Measurements from ENCODE around the gene LDB3. TPM values are rescaled to one million over a fixed set of nuclear protein-coding genes. Genes with fewer than 3 reads are reported as not detected.
A peak's percentile ranks its signal among the peaks of the same experiment; 100 is the strongest.

The LDB3 gene
- total RNA-seq, 1 donor from 2014 or later: 92.0 TPM

DNA sequence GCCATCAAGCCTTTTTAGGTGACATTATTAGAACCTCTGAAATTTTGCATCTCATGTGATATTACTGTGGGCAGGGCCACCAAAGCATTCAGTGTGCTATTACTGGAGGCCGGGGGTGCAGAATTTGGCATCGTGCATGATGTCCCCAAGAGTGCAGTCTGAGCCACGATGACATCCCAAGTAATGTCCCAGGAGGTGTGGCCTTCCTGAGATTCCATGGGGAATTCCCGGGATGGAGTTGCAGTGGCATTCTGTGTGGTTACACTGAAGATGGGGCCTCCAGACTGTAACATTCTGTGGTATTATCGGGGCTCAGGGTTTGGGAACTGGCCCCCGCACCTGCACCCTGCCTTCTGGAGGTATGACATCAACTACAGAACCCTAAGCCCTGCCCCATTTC, 9.1 kb downstream of the LDB3 start:
- DNase-seq: no peak
- Mint-ChIP-seq H3K4me3 (ENCODE audit: unreplicated experiment) (peak overlapping the region; percentile 3), H3K27me3 (ENCODE audit: unreplicated experiment) (peaks cover 20% of the 10 kb centered on the region), H3K4me1 (ENCODE audit: low read depth, unreplicated experiment) (peaks cover 51% of the 10 kb centered on the region), H3K36me3 (ENCODE audit: unreplicated experiment) (no peaks in the 10 kb centered on the region), H3K9me3 (ENCODE audit: unreplicated experiment) (peaks cover 17% of the 10 kb centered on the region), H3K27ac (ENCODE audit: unreplicated experiment) (no peak overlapping the region)
- TF ChIP-seq, protein P1, sequence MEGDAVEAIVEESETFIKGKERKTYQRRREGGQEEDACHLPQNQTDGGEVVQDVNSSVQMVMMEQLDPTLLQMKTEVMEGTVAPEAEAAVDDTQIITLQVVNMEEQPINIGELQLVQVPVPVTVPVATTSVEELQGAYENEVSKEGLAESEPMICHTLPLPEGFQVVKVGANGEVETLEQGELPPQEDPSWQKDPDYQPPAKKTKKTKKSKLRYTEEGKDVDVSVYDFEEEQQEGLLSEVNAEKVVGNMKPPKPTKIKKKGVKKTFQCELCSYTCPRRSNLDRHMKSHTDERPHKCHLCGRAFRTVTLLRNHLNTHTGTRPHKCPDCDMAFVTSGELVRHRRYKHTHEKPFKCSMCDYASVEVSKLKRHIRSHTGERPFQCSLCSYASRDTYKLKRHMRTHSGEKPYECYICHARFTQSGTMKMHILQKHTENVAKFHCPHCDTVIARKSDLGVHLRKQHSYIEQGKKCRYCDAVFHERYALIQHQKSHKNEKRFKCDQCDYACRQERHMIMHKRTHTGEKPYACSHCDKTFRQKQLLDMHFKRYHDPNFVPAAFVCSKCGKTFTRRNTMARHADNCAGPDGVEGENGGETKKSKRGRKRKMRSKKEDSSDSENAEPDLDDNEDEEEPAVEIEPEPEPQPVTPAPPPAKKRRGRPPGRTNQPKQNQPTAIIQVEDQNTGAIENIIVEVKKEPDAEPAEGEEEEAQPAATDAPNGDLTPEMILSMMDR (IDR thresholded peaks at IDR 0.05; ENCODE audit: partially characterized antibody, unreplicated experiment): no peak

GRCh38 chr10:86678999-86679792, 10.9 kb downstream of the LDB3 start:
- Mint-ChIP-seq H3K36me3 (ENCODE audit: unreplicated experiment) (no peaks in the 10 kb centered on the region), H3K27me3 (ENCODE audit: unreplicated experiment) (peaks cover 11% of the 10 kb centered on the region), H3K4me1 (ENCODE audit: low read depth, unreplicated experiment) (peaks cover 44% of the 10 kb centered on the region), H3K9me3 (ENCODE audit: unreplicated experiment) (peaks cover 6% of the 10 kb centered on the region), H3K4me3 (ENCODE audit: unreplicated experiment) (peak overlapping the region; percentile 47), H3K27ac (ENCODE audit: unreplicated experiment) (peak overlapping the region; percentile 85)
- TF ChIP-seq, protein P1 (IDR thresholded peaks at IDR 0.05; ENCODE audit: partially characterized antibody, unreplicated experiment): no peak
- DNase-seq: no peak

DNA sequence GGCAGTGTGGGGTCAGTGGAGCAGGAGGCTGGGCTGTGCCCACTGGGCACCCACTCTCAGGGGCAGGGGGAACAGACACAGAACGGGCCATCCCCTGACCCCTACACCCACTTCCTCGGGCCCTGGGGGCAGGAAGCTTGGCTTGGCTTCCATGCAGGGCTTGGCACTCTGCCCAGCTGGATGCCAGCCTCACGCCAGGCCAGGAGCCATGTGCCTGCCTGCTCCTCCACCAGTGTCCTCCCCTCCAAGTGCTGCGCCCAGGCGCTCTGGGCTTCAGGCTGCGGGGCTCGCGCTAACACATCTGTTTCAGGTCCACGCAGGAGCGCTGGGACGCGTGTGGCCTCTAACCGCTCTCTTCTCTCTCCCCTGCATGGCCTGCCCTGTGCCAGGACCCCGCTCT, 12.7 kb downstream of the LDB3 start:
- Mint-ChIP-seq H3K36me3 (ENCODE audit: unreplicated experiment) (no peaks in the 10 kb centered on the region), H3K4me1 (ENCODE audit: low read depth, unreplicated experiment) (peaks cover 38% of the 10 kb centered on the region), H3K4me3 (ENCODE audit: unreplicated experiment) (no peak overlapping the region), H3K27ac (ENCODE audit: unreplicated experiment) (no peak overlapping the region), H3K9me3 (ENCODE audit: unreplicated experiment) (peaks cover 2% of the 10 kb centered on the region), H3K27me3 (ENCODE audit: unreplicated experiment) (peaks cover 4% of the 10 kb centered on the region)
- TF ChIP-seq, protein P1 (IDR thresholded peaks at IDR 0.05; ENCODE audit: partially characterized antibody, unreplicated experiment): no peak
- DNase-seq: no peak

GRCh38 chr10:86681722-86682386, 13.5 kb downstream of the LDB3 start:
- TF ChIP-seq, protein P1 (IDR thresholded peaks at IDR 0.05; ENCODE audit: partially characterized antibody, unreplicated experiment): no peak
- peaks cover 2% of the 10 kb centered on the region for H3K9me3 Mint-ChIP-seq (ENCODE audit: unreplicated experiment)
- H3K4me1 Mint-ChIP-seq (ENCODE audit: low read depth, unreplicated experiment): peaks cover 37% of the 10 kb centered on the region
- no peak for DNase-seq
- H3K4me3 Mint-ChIP-seq (ENCODE audit: unreplicated experiment): no peak overlapping the region
- H3K27me3 Mint-ChIP-seq (ENCODE audit: unreplicated experiment): peaks cover 5% of the 10 kb centered on the region
- no peaks in the 10 kb centered on the region for H3K36me3 Mint-ChIP-seq (ENCODE audit: unreplicated experiment)
- no peak overlapping the region for H3K27ac Mint-ChIP-seq (ENCODE audit: unreplicated experiment)

DNA sequence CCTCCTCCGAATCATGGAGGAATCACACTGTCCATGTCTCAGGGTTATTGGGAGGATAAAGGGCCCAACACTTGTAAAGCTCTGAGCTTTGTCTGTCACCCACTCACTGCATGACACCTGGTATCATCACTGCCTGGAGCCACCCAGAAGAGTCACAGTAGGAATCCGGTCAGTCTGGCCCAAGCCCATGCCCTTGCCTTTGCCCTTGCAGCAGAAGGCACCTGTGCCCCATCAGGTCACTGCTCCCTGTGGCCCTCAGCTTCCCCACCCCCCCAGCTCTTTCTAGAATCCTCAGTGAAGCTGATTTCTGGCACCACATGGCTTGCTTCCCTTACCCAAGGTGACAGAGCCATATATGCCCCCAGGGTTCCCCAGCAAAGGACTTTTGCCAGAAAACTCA, 14.4 kb downstream of the LDB3 start:
- H3K9me3 Mint-ChIP-seq (ENCODE audit: unreplicated experiment): peaks cover 2% of the 10 kb centered on the region
- H3K27ac Mint-ChIP-seq (ENCODE audit: unreplicated experiment): no peak overlapping the region
- no peaks in the 10 kb centered on the region for H3K36me3 Mint-ChIP-seq (ENCODE audit: unreplicated experiment)
- peaks cover 6% of the 10 kb centered on the region for H3K27me3 Mint-ChIP-seq (ENCODE audit: unreplicated experiment)
- TF ChIP-seq, protein P1 (IDR thresholded peaks at IDR 0.05; ENCODE audit: partially characterized antibody, unreplicated experiment): no peak
- peaks cover 38% of the 10 kb centered on the region for H3K4me1 Mint-ChIP-seq (ENCODE audit: low read depth, unreplicated experiment)
- no peak overlapping the region for H3K4me3 Mint-ChIP-seq (ENCODE audit: unreplicated experiment)
- no peak for DNase-seq

Data from glutamatergic neuron (in vitro differentiated cells).